ENCODE data around the gene LINC00237.

DNA sequence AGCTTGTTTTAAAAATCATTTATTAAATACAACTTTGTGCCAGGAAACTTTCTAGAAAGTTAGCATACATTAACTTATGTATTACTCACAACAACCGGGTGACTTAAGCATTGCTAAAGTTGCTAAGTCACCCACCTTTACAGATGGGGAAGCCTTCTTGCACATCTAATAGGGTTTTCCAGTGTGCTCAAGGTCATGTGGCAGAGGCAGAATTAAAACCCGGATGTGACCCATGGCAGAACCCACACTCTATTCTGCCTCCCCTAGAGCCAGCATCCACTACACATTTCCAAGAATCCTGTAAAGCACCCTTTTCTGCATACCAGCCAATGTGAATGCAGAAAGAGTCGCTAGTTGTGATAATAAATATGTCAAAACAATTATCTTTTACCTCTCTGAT, 13.4 kb downstream of the LINC00237 start:
- TF ChIP-seq, protein P1, sequence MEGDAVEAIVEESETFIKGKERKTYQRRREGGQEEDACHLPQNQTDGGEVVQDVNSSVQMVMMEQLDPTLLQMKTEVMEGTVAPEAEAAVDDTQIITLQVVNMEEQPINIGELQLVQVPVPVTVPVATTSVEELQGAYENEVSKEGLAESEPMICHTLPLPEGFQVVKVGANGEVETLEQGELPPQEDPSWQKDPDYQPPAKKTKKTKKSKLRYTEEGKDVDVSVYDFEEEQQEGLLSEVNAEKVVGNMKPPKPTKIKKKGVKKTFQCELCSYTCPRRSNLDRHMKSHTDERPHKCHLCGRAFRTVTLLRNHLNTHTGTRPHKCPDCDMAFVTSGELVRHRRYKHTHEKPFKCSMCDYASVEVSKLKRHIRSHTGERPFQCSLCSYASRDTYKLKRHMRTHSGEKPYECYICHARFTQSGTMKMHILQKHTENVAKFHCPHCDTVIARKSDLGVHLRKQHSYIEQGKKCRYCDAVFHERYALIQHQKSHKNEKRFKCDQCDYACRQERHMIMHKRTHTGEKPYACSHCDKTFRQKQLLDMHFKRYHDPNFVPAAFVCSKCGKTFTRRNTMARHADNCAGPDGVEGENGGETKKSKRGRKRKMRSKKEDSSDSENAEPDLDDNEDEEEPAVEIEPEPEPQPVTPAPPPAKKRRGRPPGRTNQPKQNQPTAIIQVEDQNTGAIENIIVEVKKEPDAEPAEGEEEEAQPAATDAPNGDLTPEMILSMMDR (IDR thresholded peaks at IDR 0.05; ENCODE audit: insufficient read depth, low read length): no peak
- no peak for TF ChIP-seq POLR2AphosphoS5 (IDR thresholded peaks at IDR 0.05; ENCODE audit: low read depth)
